H1 (cell line): Measurements from ENCODE around the gene TRAPPC2L. TPM values are rescaled to one million over a fixed set of nuclear protein-coding genes. Genes with fewer than 3 reads are reported as not detected.

Experiments
- CTCF ChIA-PET: fragments of 300-600 bp; sonication (Branson Sonifier 250); formaldehyde crosslinking; loops from one replicate; lab custom pipeline; 2021; ENCODE audit not compliant: partially characterized antibody; lab: Charles Lee
- POLR2A ChIA-PET: fragments of 300-600 bp; sonication (Branson Sonifier 250); formaldehyde crosslinking; loops from one replicate; lab custom pipeline; 2021; ENCODE audit warnings: inconsistent platforms; ENCODE audit not compliant: partially characterized antibody; lab: Charles Lee
- DNase-seq, 2 experiments: peaks; one replicate each; pipeline versions ENCODE4 v3.0.0 to v3.0.0-alpha.2; 2010 to 2022; ENCODE audit warnings: low spot score in 2 of 2, low read depth in 1 of 2, mixed read lengths in 1 of 2
- FAIRE-seq: peaks from 2 replicates; lab custom pipeline; 2011; peaks lifted over from hg19 to GRCh38; lab: Jason Lieb, UNC
- H2AFZ ChIP-seq: 2 replicates; pipeline ENCODE4 v1.8.1; 2012; ENCODE audit warnings: low read length, inconsistent platforms
- H2AK5ac ChIP-seq: 2 replicates; pipeline ENCODE4 v1.6.1; 2013; ENCODE audit warnings: low read depth, low read length
- H2BK120ac ChIP-seq: replicated peaks from 2 replicates; pipeline ENCODE3; 2013; ENCODE audit warnings: low read depth, low read length, inconsistent platforms
- H2BK12ac ChIP-seq: 2 replicates; pipeline ENCODE4 v1.6.1; 2013; ENCODE audit warnings: low read depth, low read length
- H2BK15ac ChIP-seq: 2 replicates; pipeline ENCODE4 v1.6.1; 2013; ENCODE audit warnings: low read length
- H2BK20ac ChIP-seq: 2 replicates; pipeline ENCODE4 v1.6.1; 2013; ENCODE audit warnings: low read length
- H2BK5ac ChIP-seq: 2 replicates; pipeline ENCODE4 v1.6.1; 2013; ENCODE audit warnings: low read depth, low read length
- H3K14ac ChIP-seq: 2 replicates; pipeline ENCODE4 v1.6.1; 2013; ENCODE audit warnings: inconsistent platforms; ENCODE audit not compliant: insufficient read length
- H3K18ac ChIP-seq: 2 replicates; pipeline ENCODE4 v1.6.1; 2013; ENCODE audit warnings: low read length; ENCODE audit errors: extremely low read depth
- H3K23ac ChIP-seq: 2 replicates; pipeline ENCODE4 v1.6.1; 2013; ENCODE audit warnings: inconsistent platforms; ENCODE audit not compliant: insufficient read length
- H3K23me2 ChIP-seq: 2 replicates; pipeline ENCODE4 v1.6.1; 2013; ENCODE audit warnings: low read depth, low read length
- H3K27ac ChIP-seq: 2 replicates; pipeline ENCODE4 v1.6.1; 2011; ENCODE audit warnings: low read depth, low read length, inconsistent platforms
- H3K27me3 ChIP-seq, 4 experiments: replicated peaks in 1 of 4; 1 replicate in 1 of 4; 2 replicates in 3 of 4; pipeline versions ENCODE4 v1.6.1 to v1.8.1; 2011 to 2013; ENCODE audit warnings: low read length in 3 of 4, mild to moderate bottlenecking in 3 of 4, inconsistent platforms in 2 of 4, mixed read lengths in 2 of 4, moderate library complexity in 1 of 4; ENCODE audit not compliant: control insufficient read depth in 3 of 4, insufficient read depth in 3 of 4; ENCODE audit errors: extremely low read depth in 1 of 4
- H3K36me3 ChIP-seq, 4 experiments: 2 replicates each; pipeline versions ENCODE4 v1.6.1 to v1.8.1; 2011 to 2013; ENCODE audit warnings: mild to moderate bottlenecking in 4 of 4, low read length in 3 of 4, moderate library complexity in 2 of 4, control low read depth in 1 of 4, inconsistent platforms in 1 of 4; ENCODE audit not compliant: insufficient read depth in 4 of 4, control insufficient read depth in 2 of 4
- H3K4ac ChIP-seq: replicated peaks from 2 replicates; pipeline ENCODE3; 2013; ENCODE audit warnings: low read length, low read depth, mixed read lengths, inconsistent platforms; ENCODE audit not compliant: insufficient read length
- H3K4me1 ChIP-seq, 4 experiments: replicated peaks in 1 of 4; 1 replicate in 1 of 4; 2 replicates in 3 of 4; pipeline versions ENCODE4 v1.6.1 to v1.8.1; 2011 to 2013; ENCODE audit warnings: low read length in 3 of 4, inconsistent platforms in 2 of 4, mixed read lengths in 1 of 4; ENCODE audit not compliant: insufficient read depth in 4 of 4, control insufficient read depth in 3 of 4
- H3K4me2 ChIP-seq, 2 experiments: 2 replicates each; pipeline versions ENCODE4 v1.6.1 to v1.8.1; 2011 to 2013; ENCODE audit warnings: low read depth in 2 of 2, low read length in 2 of 2, control low read depth in 1 of 2, inconsistent platforms in 1 of 2, mild to moderate bottlenecking in 1 of 2; ENCODE audit not compliant: insufficient read depth in 1 of 2
- H3K4me3 ChIP-seq, 4 experiments: fragments of 200-600, 300-600 bp in 1 of 4; sonication (generic), shearing (Covaris generic), sonication (Bioruptor Twin) in 1 of 4; 2 replicates each; pipeline versions ENCODE4 v1.5.1 to v1.8.1; 2011 to 2016; ENCODE audit warnings: low read length in 4 of 4, low read depth in 3 of 4, control low read depth in 2 of 4, inconsistent platforms in 2 of 4, mild to moderate bottlenecking in 2 of 4, mixed read lengths in 1 of 4, moderate library complexity in 1 of 4; ENCODE audit not compliant: insufficient read depth in 2 of 4; ENCODE audit errors: extremely low read depth in 1 of 4
- H3K56ac ChIP-seq: replicated peaks from 2 replicates; pipeline ENCODE3; 2013; ENCODE audit warnings: low read depth, mild to moderate bottlenecking, mixed read lengths, low read length, inconsistent platforms; ENCODE audit not compliant: insufficient read length
- H3K79me1 ChIP-seq: 2 replicates; pipeline ENCODE4 v1.6.1; 2013; ENCODE audit warnings: low read depth, low read length, control low read depth
- H3K79me2 ChIP-seq, 2 experiments: 2 replicates each; pipeline versions ENCODE4 v1.6.1 to v1.8.1; 2012 to 2013; ENCODE audit warnings: low read length in 2 of 2, mild to moderate bottlenecking in 2 of 2, inconsistent platforms in 1 of 2; ENCODE audit not compliant: insufficient read depth in 2 of 2, control insufficient read depth in 1 of 2
- H3K9ac ChIP-seq, 4 experiments: replicated peaks in 1 of 4; 1 replicate in 1 of 4; 2 replicates in 3 of 4; pipeline versions ENCODE4 v1.6.1 to v1.8.1; 2011 to 2013; ENCODE audit warnings: low read depth in 3 of 4, low read length in 3 of 4, control low read depth in 2 of 4, mild to moderate bottlenecking in 2 of 4, moderate library complexity in 2 of 4, inconsistent platforms in 1 of 4; ENCODE audit errors: extremely low read depth in 1 of 4
- H3K9me3 ChIP-seq, 2 experiments: 2 replicates each; pipeline versions ENCODE4 v1.6.1 to v1.8.1; 2012 to 2013; ENCODE audit warnings: mild to moderate bottlenecking in 2 of 2, moderate library complexity in 2 of 2, control low read depth in 1 of 2, inconsistent platforms in 1 of 2, low read depth in 1 of 2, low read length in 1 of 2, mixed read lengths in 1 of 2; ENCODE audit not compliant: insufficient read depth in 2 of 2
- H4K20me1 ChIP-seq, 2 experiments: replicated peaks in 1 of 2; 2 replicates each; pipeline versions ENCODE3 to v1.8.1; 2011 to 2013; ENCODE audit warnings: inconsistent platforms in 2 of 2, low read length in 2 of 2, mild to moderate bottlenecking in 1 of 2; ENCODE audit not compliant: insufficient read depth in 2 of 2, control insufficient read depth in 1 of 2
- H4K5ac ChIP-seq: 2 replicates; pipeline ENCODE4 v1.6.1; 2013; ENCODE audit warnings: low read length, low read depth, mixed read lengths, inconsistent platforms; ENCODE audit not compliant: insufficient read length
- H4K8ac ChIP-seq: 2 replicates; pipeline ENCODE4 v1.8.0; 2013; ENCODE audit warnings: mild to moderate bottlenecking, moderate library complexity, low read length, inconsistent platforms; ENCODE audit not compliant: insufficient read depth; ENCODE audit errors: extremely low read depth
- H4K91ac ChIP-seq: replicated peaks from 2 replicates; pipeline ENCODE3; 2013; ENCODE audit warnings: low read length, mixed read lengths, inconsistent platforms; ENCODE audit not compliant: insufficient read length
- BRCA1 ChIP-seq: IDR thresholded peaks from 2 replicates; pipeline ENCODE4 v1.6.1; 2012; ENCODE audit warnings: low read depth, low read length, improper control_type of control experiment
- CBX5 ChIP-seq: fragments of 300-800, 300-1000 bp; sonication (generic); IDR thresholded peaks from 2 replicates; pipeline ENCODE4 v1.7.1; 2016; ENCODE audit warnings: antibody characterized with exemption, low read length, low read depth
- CREB1 ChIP-seq: IDR thresholded peaks from 2 replicates; pipeline ENCODE4 v1.6.1; 2012; ENCODE audit warnings: inconsistent platforms
- FOSL1 ChIP-seq: IDR thresholded peaks from 2 replicates; pipeline ENCODE4 v1.6.1; 2011; ENCODE audit warnings: mild to moderate bottlenecking, low read depth, low read length, moderate library complexity; ENCODE audit not compliant: insufficient read depth
- GTF2F1 ChIP-seq: IDR thresholded peaks from 2 replicates; pipeline ENCODE4 v1.6.1; 2012; ENCODE audit warnings: low read depth, low read length, improper control_type of control experiment, borderline replicate concordance
- JUN ChIP-seq: IDR thresholded peaks from 2 replicates; pipeline ENCODE4 v1.6.1; 2011; ENCODE audit warnings: low read depth, mild to moderate bottlenecking, improper control_type of control experiment, low read length
- KDM4A ChIP-seq: IDR thresholded peaks from one replicate; pipeline ENCODE4 v1.7.1; 2012; ENCODE audit warnings: low read depth, mild to moderate bottlenecking, moderate library complexity, low read length, inconsistent platforms; ENCODE audit not compliant: severe bottlenecking
- RNF2 ChIP-seq: fragments of 200-900, 300-1000 bp; sonication (generic); IDR thresholded peaks from 2 replicates; pipeline ENCODE4 v1.7.1; 2016; ENCODE audit warnings: borderline replicate concordance, low read depth, mild to moderate bottlenecking, antibody characterized with exemption, low read length; ENCODE audit not compliant: poor library complexity, severe bottlenecking; ENCODE audit errors: missing control alignments
- SP2 ChIP-seq: IDR thresholded peaks from 2 replicates; pipeline ENCODE4 v1.6.1; 2012; ENCODE audit warnings: mild to moderate bottlenecking, low read length, inconsistent platforms
- TAF1 ChIP-seq: IDR thresholded peaks from 2 replicates; pipeline ENCODE4 v1.6.1; 2011; ENCODE audit warnings: mild to moderate bottlenecking, low read depth, low read length
- WGBS, 2 experiments: shearing (Covaris generic) in 1 of 2; methylation state at CpG; one replicate each; pipeline versions ENCODE4 v1.1.6 to v1.1.7; 2013 to 2015; ENCODE audit warnings: low lambda C conversion rate in 2 of 2, mixed read lengths in 2 of 2, inconsistent platforms in 1 of 2, low coverage in 1 of 2, missing lambda C conversion rate in 1 of 2; ENCODE audit not compliant: insufficient replicate concordance in 2 of 2, insufficient coverage in 1 of 2, insufficient read length in 1 of 2; ENCODE audit errors: extremely low coverage in 1 of 2, missing lambda C conversion rate in 1 of 2; 5-methylcytosine and 5-hydroxymethylcytosine counted together
- polyA plus RNA-seq, 7 experiments: library from polyadenylated mRNA; depleted of rRNA in 3 of 7; stranded (reverse) in 5 of 7; unstranded in 2 of 7; fragments of >200 nt in 5 of 7; fragments of 200-250 nt in 2 of 7; gene quantifications; 1 replicate in 5 of 7; 2 replicates in 1 of 7; 4 replicates in 1 of 7; pipeline versions ENCODE4 v1.2.1 to v1.2.3, GENCODE V29; 2011 to 2013; ENCODE audit warnings: missing spikeins in 2 of 7, mixed read lengths in 2 of 7
- total RNA-seq: library from RNA; stranded (reverse); fragmentation: NEBNext Ultra II Directional; extraction: Animal tissue kit (Norgen Biotek cat#: 25700); gene quantifications from 2 replicates; pipeline ENCODE4 v1.2.1, GENCODE V29; 2021
- TF ChIP-seq, protein P1 (sequence below): IDR thresholded peaks from 2 replicates; pipeline ENCODE4 v1.6.1; 2011; ENCODE audit warnings: low read length, improper control_type of control experiment

Gene TRAPPC2L
- total and polyA plus RNA-seq, 2 of the 8 experiments (the other 6 are each of a cell fraction or from before 2014, with no cell fraction given) = 98.7 to 133 TPM

DNA sequence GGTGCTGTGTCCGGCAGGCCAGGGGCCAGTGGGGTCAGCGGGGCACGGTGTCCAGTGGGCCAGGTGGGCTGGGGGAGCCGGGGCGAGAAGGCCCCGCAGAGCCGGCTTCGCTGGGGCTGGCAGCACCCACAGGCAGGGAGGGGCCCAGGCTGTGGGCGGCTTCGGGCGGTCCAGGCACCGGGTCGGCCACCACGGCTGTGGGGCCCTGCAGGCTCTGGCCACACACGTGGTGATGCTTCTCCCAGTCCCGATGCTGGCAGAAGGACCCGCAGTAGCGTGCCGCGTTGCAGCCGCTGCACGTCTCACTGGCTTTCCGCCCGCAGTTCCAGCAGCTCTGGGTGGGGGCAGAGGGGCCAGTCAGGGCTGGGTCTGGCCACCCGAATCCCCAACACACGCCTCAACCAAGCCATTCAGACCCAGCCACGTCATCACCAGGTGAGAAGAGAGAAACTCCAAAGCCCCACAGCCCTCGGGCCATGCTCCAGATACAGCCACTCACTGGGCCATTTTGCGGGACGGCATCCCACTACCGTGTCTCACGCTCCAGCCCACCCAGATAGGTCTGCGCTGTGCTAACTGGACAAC lies 20.1 kb downstream of the TRAPPC2L start:
- no peak overlapping the region for H3K4me2 ChIP-seq
- no peak overlapping the region for H3K18ac ChIP-seq
- TF ChIP-seq SP2 (no peak), CBX5 (no peak), RNF2 (no peak), FOSL1 (no peak), JUN (no peak), KDM4A (no peak), GTF2F1 (no peak), CREB1 (no peak), BRCA1 (no peak), TAF1 (no peak)
- TF ChIP-seq, protein P1, sequence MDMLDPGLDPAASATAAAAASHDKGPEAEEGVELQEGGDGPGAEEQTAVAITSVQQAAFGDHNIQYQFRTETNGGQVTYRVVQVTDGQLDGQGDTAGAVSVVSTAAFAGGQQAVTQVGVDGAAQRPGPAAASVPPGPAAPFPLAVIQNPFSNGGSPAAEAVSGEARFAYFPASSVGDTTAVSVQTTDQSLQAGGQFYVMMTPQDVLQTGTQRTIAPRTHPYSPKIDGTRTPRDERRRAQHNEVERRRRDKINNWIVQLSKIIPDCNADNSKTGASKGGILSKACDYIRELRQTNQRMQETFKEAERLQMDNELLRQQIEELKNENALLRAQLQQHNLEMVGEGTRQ = no peak
- TF ChIP-seq, all 59 proteins: peak for 0
- H3K4me3 ChIP-seq = no peak overlapping the region
- H4K20me1 ChIP-seq = no peaks in the 10 kb centered on the region
- H2BK12ac ChIP-seq = no peak overlapping the region
- H2BK5ac ChIP-seq = no peak overlapping the region
- no peak overlapping the region for H3K9ac ChIP-seq
- no peak overlapping the region for H2BK15ac ChIP-seq
- no peak overlapping the region for H4K91ac ChIP-seq
- H3K23ac ChIP-seq = no peak overlapping the region
- CTCF ChIA-PET = interaction anchor here (1.6 to 4.4 kb wide), 3 partner anchors 19 to 291 kb away, joined by 6 to 15 read pairs (median 7); no protein-coding TSS in a partner anchor
- H2BK120ac ChIP-seq = no peak overlapping the region
- no peaks in the 10 kb centered on the region; a peak in 1 of 4 replicates for H3K9me3 ChIP-seq
- no peak overlapping the region for H2AFZ ChIP-seq
- POLR2A ChIA-PET = no interaction called here
- no peak overlapping the region for H3K56ac ChIP-seq
- H4K8ac ChIP-seq = no peak overlapping the region
- H3K14ac ChIP-seq = no peak overlapping the region
- H3K27me3 ChIP-seq = peaks cover 0 to 7% (median 1%) of the 10 kb centered on the region in 4 experiments; a peak in 2 of 7 replicates
- no peaks in the 10 kb centered on the region for H3K23me2 ChIP-seq
- DNase-seq (no peak), FAIRE-seq (no peak)
- no peaks in the 10 kb centered on the region; the same call in 1 of the 2 replicates for H3K79me1 ChIP-seq
- H3K27ac ChIP-seq = no peak overlapping the region
- H3K4me1 ChIP-seq = peaks cover 0 to 9% (median 4%) of the 10 kb centered on the region in 4 experiments; a peak in 4 of 7 replicates
- no peak overlapping the region for H2BK20ac ChIP-seq
- no peak overlapping the region for H2AK5ac ChIP-seq
- no peaks in the 10 kb centered on the region for H3K79me2 ChIP-seq
- WGBS, 2 experiments = 89% methylated on average over 26 of the region's 33 CpGs; no CpG with 5 or more reads in 1 of the 2 experiments
- H3K36me3 ChIP-seq = no peaks in the 10 kb centered on the region
- H4K5ac ChIP-seq = no peak overlapping the region
- H3K4ac ChIP-seq = no peak overlapping the region
